NCI-H1417 treated with DMSO at 0.1 percent for 48 hours (cell line): Measurements from ENCODE around the gene RSPH1.

Source experiments
- DNase-seq: peaks from one replicate; lab custom pipeline; 2025; lab: John Stamatoyannopoulos, UW

Gene RSPH1

GRCh38 chr21:42496120-42496838 is at the start of gene RSPH1:
Gene RSPH1 (minus strand): TSS chr21:42496224. CDS start chr21:42496186, 38 bp downstream.
- DNase-seq = peak; percentile 96

- DNase-seq = no peak
These were observed 49.7 kb upstream of the RSPH1 start for GRCh38 chr21:42545745-42546144.

DNA sequence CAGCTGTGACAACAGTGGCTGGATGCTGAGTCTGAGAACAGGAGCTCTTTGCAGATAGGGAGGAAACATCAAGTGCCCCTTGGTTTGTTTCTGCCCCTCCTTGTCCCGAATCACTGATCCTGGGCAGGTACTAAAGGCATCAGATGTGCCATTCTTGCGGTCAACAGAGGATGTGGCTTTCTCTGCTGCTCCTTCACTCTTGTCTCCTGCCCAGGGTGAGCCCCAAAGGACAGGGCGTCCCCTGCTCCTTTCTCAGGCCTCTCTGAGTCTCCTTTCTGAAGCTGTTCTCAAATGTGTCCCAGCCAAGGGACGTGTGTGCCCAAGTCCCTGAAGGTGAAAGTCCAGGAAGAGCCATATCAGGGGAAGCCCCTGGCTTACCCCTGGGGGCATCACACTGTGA is 49.3 kb upstream of the RSPH1 start:
- DNase-seq = no peak

DNA sequence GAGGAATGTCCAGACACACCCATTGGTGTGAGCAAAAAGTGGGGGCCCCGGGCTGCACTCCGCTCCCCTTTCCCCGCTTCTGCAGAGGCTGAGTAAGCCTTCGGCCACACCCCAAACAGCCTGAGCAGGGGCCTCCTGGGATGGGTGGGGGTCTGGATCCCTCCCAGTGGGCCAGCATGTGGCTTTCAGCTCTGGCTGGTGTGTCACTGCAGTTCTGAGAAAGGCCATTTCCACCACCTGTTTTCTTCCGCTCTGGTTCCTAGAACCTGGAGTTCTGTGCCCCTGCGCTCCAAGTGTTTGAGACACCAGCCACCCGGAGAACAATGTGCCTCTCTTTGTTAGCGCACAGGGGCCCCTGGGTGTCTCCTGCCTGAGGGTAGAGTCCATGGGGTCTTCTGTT is 48.5 kb upstream of the RSPH1 start:
- DNase-seq = no peak

- DNase-seq = no peak
These were observed 47.3 kb upstream of the RSPH1 start for GRCh38 chr21:42543106-42543847.

GRCh38 chr21:42542596-42542995 is 46.6 kb upstream of the RSPH1 start:
- DNase-seq = no peak

DNA sequence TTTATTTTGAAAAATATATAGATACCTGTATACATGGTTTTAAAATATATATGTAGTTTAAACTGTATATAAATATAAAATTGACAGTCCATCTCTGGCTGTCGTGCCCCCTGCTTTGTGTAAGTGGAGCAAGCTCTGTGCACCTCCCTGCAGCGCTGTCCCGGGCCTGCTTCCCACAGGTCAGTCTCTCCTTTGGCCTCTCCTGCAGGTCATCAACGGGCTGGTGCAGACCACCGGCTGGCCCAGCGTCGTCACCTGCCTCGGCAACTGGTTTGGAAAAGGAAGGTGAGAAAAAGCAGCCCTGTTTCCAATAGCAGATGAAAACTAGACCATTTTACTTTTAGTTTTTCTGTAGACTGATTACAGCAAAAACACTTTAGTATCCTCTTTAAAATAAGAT is 46.2 kb upstream of the RSPH1 start:
- DNase-seq = no peak

DNA sequence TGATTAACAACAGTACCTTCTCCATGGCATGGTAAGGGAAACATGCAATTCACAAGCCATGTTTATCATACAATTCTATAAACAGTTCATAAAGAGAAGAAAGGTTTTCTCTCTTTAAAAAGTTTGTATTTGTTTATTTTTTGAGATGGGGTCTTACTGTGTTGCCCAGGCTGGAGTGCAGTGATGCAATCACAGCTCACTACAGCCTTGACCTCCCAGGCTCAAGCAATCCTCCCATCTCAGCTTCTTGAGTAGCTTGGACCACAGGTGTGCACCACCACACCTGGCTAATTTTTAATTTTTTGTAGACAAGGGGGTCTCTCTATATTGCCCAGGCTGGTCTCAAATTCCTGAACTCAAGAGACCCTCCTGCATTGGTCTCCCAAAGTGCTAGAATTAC is 45.6 kb upstream of the RSPH1 start:
- no peak for DNase-seq

DNA sequence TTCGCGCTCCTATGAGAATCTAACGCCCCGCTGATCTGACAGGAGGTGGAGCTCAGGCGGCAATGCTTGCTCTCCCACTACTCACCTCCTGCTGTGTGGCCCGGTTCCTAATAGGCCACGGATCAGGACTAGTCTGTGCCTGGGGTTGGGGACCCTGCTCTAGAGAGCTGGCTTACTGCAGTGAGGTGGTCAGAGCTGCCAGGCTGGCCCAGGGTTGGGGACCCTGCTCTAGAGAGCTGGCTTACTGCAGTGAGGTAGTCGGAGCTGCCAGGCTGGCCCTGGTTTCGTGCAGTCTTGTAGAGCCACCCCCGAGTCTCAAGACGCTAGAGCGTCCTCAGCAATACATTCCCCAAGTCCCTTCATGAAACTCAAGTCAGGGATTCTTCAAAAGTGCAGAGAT is 45.1 kb upstream of the RSPH1 start:
- DNase-seq = no peak

- no peak for DNase-seq
These were observed 44.4 kb upstream of the RSPH1 start for GRCh38 chr21:42540396-42540795.

- no peak for DNase-seq
These were observed 43.9 kb upstream of the RSPH1 start for GRCh38 chr21:42539931-42540343.

- DNase-seq = no peak
These were observed 43.3 kb upstream of the RSPH1 start for GRCh38 chr21:42539342-42539741.

- peak; percentile 49 for DNase-seq
These were observed 42.7 kb upstream of the RSPH1 start for GRCh38 chr21:42538479-42539275.

GRCh38 chr21:42537106-42537742 is 41.2 kb upstream of the RSPH1 start:
- no peak for DNase-seq

DNA sequence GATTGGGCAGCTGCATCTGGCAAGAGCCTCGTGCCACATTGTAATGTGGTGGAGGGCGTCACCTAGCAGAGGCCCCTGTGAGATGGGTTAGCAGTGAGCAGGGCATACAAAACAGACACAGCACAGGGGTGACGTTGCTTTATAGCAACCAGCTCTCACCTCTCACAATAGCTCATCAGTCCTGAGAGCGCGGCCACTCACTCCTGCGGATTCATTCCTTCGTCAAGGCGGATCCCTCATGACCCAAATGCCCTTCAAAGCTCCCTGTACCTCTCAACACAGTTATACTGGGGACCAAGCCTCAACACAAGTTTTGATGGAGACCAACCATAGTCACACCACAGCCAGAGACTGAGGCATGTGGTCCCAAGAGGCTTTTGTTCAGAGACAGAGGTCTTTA is 40.6 kb upstream of the RSPH1 start:
- DNase-seq = no peak

- DNase-seq = no peak
These were observed 39.7 kb upstream of the RSPH1 start for GRCh38 chr21:42535602-42536171.

DNA sequence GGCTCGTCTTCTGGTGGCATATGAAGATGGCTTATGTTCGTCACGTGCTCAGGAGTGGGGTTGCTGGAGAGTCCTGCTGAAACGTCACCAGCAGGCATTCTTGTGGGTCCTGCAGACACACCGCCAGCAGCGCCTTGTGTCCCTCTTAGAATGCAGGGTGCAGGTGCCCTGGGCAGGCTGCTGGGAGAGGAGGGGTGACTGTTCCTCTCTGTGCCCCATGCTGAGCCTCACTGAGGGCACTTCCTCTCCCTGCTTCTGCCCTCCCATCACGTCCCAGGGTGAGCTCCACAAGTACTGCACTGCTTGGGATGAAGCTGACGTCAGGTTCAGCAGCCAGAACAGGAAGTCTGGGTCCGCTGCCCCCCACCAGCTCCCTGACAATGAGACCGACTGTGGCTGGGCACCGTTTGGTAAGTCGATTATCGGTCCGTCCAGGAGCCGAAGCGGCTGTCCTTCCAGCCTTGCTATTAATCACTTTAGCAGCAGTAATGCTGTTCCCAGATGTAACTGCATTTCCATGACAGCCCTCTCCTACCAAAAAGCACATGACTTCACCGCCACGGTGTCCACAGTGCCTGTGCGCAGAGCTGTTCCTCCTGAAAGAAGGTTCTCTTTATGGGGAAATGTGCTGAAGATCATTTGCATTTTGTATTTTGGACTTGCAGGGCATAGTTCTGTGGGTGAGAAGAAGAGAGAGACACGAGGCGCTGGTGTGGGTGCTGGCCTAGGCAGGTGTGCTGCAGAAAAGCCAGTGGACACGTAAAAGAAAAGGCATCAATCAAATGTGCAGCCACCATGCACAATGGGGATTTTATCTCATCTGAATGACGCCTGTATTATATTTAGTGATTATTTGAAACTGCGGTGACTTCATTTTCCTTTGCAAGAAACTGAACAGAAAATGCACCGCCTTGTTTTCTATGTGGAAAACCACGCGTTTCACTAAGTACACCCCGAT is 38.7 kb upstream of the RSPH1 start:
- DNase-seq = no peak

DNA sequence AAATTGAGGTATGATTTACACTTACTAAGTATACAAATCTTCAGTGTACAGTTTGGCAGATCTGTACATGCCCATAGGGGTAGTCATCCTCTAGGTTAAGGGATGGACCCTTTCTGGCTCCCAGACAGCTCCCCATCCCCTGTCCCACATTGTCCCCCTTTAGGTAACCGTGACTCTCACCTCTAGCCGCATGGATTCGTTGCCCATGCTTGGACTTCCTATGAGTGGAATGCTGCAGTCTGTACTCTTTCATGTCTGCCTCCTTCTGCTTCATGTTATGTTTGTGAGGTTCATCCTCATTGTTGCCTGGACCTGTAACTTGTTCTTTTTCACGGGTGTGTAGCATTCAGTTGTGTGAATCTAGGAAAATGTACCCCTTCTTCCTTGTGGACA is 37.9 kb upstream of the RSPH1 start:
- DNase-seq = no peak

GRCh38 chr21:42533306-42533962 is 37.4 kb upstream of the RSPH1 start:
- DNase-seq = no peak

DNA sequence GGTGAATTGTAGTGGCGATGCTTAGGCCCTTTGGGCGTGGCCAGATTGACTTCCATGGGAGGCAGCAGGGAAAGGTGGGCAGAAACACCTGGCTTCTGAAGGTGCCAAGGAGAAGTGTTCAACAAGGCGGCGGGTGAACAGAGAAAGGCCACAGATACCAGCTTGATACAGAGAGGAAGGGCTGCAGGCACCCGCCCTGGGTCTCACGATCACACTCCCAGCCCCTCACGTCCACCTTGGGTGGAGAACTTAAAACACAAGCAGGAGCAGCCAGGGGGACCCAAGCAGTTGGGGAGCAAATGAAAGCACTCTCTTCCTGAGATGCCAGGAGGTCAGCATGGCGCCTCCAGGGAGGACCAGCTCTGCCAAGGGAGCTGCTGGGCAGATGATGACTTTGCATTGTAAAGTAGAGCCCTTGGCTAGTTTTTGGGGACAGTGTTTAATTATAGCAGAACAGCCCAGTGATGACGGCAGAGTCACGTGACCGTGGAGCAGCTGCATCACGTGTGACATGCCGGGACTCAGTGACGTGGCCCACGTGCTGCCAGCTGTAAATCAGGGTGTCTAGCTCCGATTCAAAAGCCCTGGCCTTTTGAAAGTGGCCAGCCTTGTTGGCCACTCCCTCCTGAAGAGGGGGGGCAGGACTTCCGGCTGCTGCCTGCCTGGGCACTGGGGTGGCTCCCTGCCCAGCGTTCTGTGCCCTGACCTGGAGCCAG is 36.6 kb upstream of the RSPH1 start:
- DNase-seq = no peak
